GM21619 (cell line): ENCODE results near the gene DMRT3.
"Not testable (repeated sequence)": the region's sequence is repeated elsewhere in the genome, so short reads cannot be mapped to it uniquely, and the experiment has no call there.

ENCODE experiments used
- ATAC-seq: cut with Tn5 transposase; IDR thresholded peaks from one replicate; pipeline ENCODE4 v1.9.1; 2021; ENCODE audit not compliant: unreplicated experiment

The DMRT3 gene

GRCh38 chr9:998299-999110 is 22.1 kb downstream of the DMRT3 start:
- not testable (repeated sequence) for ATAC-seq

- no peak for ATAC-seq
Observed at GRCh38 chr9:1001838-1002237, 25.4 kb downstream of the DMRT3 start.

GRCh38 chr9:1002678-1003077 is 26.2 kb downstream of the DMRT3 start:
- ATAC-seq, result no peak

- ATAC-seq, result peak; percentile 43
Observed at GRCh38 chr9:1005043-1005667, 28.7 kb downstream of the DMRT3 start.

- no peak for ATAC-seq
Observed at GRCh38 chr9:1007312-1007711, 30.9 kb downstream of the DMRT3 start.

GRCh38 chr9:1008216-1008615 is 31.8 kb downstream of the DMRT3 start:
- no peak for ATAC-seq

GRCh38 chr9:1009101-1009707 is 32.7 kb downstream of the DMRT3 start:
- ATAC-seq, result peak; percentile 95

- no peak for ATAC-seq
Observed at GRCh38 chr9:1013021-1013420, 36.6 kb downstream of the DMRT3 start.

- ATAC-seq, result no peak
Observed at GRCh38 chr9:1014225-1014624, 37.8 kb downstream of the DMRT3 start.

GRCh38 chr9:1014640-1015039 is 38.2 kb downstream of the DMRT3 start:
- ATAC-seq, result no peak

- ATAC-seq, result no peak
Observed at GRCh38 chr9:1018121-1018520, 41.7 kb downstream of the DMRT3 start.

- ATAC-seq, result no peak
Observed at GRCh38 chr9:1024112-1024511, 47.7 kb downstream of the DMRT3 start.

- no peak for ATAC-seq
Observed at GRCh38 chr9:1025131-1025530, 48.7 kb downstream of the DMRT3 start.

- no peak for ATAC-seq
Observed at GRCh38 chr9:1026219-1026618, 49.8 kb downstream of the DMRT3 start.

- ATAC-seq, result no peak
Observed at GRCh38 chr9:1028501-1029190, 52.2 kb downstream of the DMRT3 start.

GRCh38 chr9:1031951-1032601 is 55.6 kb downstream of the DMRT3 start:
- ATAC-seq, result no peak

- no peak for ATAC-seq
Observed at GRCh38 chr9:1034271-1034670, 57.8 kb downstream of the DMRT3 start.

GRCh38 chr9:1039589-1039988 is 63.1 kb downstream of the DMRT3 start:
- ATAC-seq, result no peak
